Neutrophil (primary cell): Measurements from ENCODE around the gene LARGE1.

Experiments
- H3K27ac ChIP-seq: fragments of 200-600 bp; sonication (generic); 2 replicates; pipeline ENCODE4 v1.5.1; 2016; ENCODE audit warnings: mild to moderate bottlenecking, moderate library complexity
- H3K27me3 ChIP-seq: fragments of 200-600 bp; sonication (generic); 2 replicates; pipeline ENCODE4 v1.6.0; 2016; ENCODE audit warnings: mild to moderate bottlenecking
- H3K36me3 ChIP-seq: fragments of 200-600 bp; sonication (generic); 2 replicates; pipeline ENCODE4 v1.5.1; 2017
- H3K4me1 ChIP-seq, 2 experiments: fragments of 200-600 bp in 1 of 2; sonication (generic) in 1 of 2; 1 replicate in 1 of 2; 2 replicates in 1 of 2; pipeline versions ENCODE4 v1.5.1 to v1.6.1; 2013 to 2016; ENCODE audit warnings: low read depth in 1 of 2, low read length in 1 of 2, mild to moderate bottlenecking in 1 of 2, moderate library complexity in 1 of 2; ENCODE audit not compliant: control insufficient read depth in 1 of 2, insufficient read depth in 1 of 2
- H3K4me3 ChIP-seq, 2 experiments: fragments of 200-600 bp in 1 of 2; sonication (generic) in 1 of 2; 1 replicate in 1 of 2; 2 replicates in 1 of 2; pipeline ENCODE4 v1.5.1; 2013 to 2016; ENCODE audit warnings: low read depth in 1 of 2, low read length in 1 of 2, mild to moderate bottlenecking in 1 of 2, moderate library complexity in 1 of 2
- H3K9me3 ChIP-seq: fragments of 200-600 bp; sonication (generic); 2 replicates; pipeline ENCODE4 v1.5.1; 2016
- TF ChIP-seq, protein P1 (sequence below): fragments of 200-600 bp; sonication (generic); IDR thresholded peaks from 2 replicates; pipeline ENCODE4 v1.5.1; 2016; ENCODE audit warnings: antibody characterized with exemption

Gene LARGE1

DNA sequence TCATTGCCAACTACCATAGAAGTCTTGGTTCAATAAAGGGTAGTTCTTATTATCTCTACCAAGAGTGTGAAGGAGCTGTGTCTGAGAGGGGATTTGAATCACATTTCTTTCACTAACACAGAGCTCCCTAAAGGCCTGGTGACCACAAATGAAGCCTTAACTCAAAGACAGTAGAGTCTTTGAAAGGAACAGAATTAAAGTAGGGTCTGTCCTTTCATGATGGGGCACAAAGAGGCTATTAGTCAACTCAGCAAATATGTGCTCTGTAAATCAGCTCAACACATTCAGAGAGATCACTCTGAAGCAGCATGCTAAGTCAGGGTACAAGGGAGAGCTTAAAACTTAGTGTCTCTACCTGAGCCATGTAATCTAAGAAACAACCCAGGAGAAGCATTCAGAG is 649.7 kb downstream of the LARGE1 start:
- Histone ChIP-seq H3K36me3 (no peaks in the 10 kb centered on the region), H3K4me1 (no peaks in the 10 kb centered on the region), H3K27me3 (no peaks in the 10 kb centered on the region), H3K27ac (no peak overlapping the region), H3K9me3 (no peaks in the 10 kb centered on the region), H3K4me3 (no peak overlapping the region)
- TF ChIP-seq, protein P1, sequence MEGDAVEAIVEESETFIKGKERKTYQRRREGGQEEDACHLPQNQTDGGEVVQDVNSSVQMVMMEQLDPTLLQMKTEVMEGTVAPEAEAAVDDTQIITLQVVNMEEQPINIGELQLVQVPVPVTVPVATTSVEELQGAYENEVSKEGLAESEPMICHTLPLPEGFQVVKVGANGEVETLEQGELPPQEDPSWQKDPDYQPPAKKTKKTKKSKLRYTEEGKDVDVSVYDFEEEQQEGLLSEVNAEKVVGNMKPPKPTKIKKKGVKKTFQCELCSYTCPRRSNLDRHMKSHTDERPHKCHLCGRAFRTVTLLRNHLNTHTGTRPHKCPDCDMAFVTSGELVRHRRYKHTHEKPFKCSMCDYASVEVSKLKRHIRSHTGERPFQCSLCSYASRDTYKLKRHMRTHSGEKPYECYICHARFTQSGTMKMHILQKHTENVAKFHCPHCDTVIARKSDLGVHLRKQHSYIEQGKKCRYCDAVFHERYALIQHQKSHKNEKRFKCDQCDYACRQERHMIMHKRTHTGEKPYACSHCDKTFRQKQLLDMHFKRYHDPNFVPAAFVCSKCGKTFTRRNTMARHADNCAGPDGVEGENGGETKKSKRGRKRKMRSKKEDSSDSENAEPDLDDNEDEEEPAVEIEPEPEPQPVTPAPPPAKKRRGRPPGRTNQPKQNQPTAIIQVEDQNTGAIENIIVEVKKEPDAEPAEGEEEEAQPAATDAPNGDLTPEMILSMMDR, result no peak

DNA sequence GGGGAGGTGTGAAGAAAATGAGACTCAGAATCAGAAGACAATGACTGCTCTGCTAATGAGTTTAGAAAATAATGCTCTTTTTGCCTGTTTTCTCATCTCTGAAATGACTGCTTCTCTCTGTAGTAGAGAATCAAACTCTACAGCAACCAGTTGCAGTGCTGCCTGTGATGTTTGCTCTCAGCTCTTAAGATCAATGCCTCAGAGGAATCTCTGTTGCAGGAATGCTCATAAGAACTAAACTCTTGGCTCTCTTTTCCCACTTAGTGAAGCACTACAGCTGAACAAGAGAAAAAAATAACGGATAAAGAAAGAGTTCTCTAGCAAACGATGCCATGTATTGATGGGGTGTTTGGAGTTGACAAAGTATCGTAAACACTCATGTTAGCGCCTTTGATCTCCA is 658.6 kb downstream of the LARGE1 start:
- H3K36me3 ChIP-seq, result no peaks in the 10 kb centered on the region
- TF ChIP-seq, protein P1, result no peak
- no peaks in the 10 kb centered on the region for H3K9me3 ChIP-seq
- no peaks in the 10 kb centered on the region for H3K4me1 ChIP-seq
- no peaks in the 10 kb centered on the region for H3K27me3 ChIP-seq
- H3K4me3 ChIP-seq, result no peak overlapping the region
- no peak overlapping the region for H3K27ac ChIP-seq

DNA sequence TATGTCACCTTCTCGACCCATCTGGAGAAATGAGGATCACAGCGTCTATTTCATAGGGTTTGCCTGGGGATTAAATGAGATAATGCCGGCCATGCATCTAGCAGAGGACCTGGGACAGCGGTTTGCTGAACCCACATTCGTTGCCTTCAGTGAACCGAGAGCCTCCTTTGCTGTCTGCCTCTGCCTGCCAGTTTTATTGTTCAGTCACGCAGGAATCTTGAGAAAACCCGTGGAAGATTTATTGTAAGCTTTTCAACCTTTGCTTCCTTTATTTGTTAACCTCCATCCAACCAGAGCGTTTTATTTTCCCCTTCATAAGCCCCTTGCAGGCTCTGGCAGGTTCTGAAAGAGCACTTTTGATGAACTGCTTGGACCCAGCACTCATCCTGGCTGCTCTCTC is 659.8 kb downstream of the LARGE1 start:
- Histone ChIP-seq H3K27ac (no peak overlapping the region), H3K36me3 (no peaks in the 10 kb centered on the region), H3K9me3 (no peaks in the 10 kb centered on the region), H3K4me1 (no peaks in the 10 kb centered on the region), H3K4me3 (no peak overlapping the region), H3K27me3 (no peaks in the 10 kb centered on the region)
- TF ChIP-seq, protein P1, result no peak

DNA sequence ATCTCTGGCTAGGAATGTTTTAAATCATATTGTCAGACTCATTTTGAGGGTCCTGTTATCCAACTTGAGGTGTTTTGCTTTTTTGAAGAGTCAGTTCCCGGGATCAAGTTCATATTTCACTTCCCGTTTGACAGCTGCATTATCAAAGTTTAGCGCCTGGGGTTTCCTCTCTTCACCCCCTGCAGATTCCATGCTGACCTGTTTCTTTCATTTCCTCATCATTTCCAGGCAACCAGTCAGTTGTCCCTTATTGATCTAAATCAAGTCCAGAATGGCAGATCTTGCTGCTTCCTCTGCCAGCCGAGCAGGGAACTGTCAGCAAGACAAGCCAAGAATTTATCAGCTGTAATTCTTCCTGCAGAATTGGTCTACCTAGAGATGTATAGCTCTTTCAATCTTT is 664.5 kb downstream of the LARGE1 start:
- H3K9me3 ChIP-seq, result no peaks in the 10 kb centered on the region
- H3K27ac ChIP-seq, result no peak overlapping the region
- no peaks in the 10 kb centered on the region for H3K27me3 ChIP-seq
- H3K4me3 ChIP-seq, result no peak overlapping the region
- TF ChIP-seq, protein P1, result no peak
- no peaks in the 10 kb centered on the region for H3K36me3 ChIP-seq
- no peaks in the 10 kb centered on the region for H3K4me1 ChIP-seq

DNA sequence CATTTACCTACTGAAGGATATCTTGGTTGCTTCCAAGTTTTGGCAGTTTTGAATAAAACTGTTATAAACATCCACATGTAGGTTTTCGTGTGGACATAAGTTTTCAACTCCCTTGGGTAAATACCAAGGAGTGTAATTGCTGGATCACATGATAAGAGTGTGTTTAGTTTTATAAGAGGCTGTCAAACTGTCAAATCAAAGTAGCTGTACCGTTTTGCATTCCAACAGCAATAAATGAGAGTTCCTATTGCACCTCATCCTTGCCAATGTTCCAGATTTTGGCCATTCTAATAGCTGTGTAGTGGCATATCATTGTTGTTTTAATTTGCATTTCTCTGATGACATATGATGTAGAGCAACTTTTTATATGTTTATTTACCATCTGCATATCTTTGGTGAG is 671.3 kb downstream of the LARGE1 start:
- H3K27me3 ChIP-seq, result no peaks in the 10 kb centered on the region
- no peaks in the 10 kb centered on the region for H3K4me1 ChIP-seq
- no peaks in the 10 kb centered on the region for H3K36me3 ChIP-seq
- H3K9me3 ChIP-seq, result no peaks in the 10 kb centered on the region
- TF ChIP-seq, protein P1, result no peak
- H3K4me3 ChIP-seq, result no peak overlapping the region
- H3K27ac ChIP-seq, result no peak overlapping the region

DNA sequence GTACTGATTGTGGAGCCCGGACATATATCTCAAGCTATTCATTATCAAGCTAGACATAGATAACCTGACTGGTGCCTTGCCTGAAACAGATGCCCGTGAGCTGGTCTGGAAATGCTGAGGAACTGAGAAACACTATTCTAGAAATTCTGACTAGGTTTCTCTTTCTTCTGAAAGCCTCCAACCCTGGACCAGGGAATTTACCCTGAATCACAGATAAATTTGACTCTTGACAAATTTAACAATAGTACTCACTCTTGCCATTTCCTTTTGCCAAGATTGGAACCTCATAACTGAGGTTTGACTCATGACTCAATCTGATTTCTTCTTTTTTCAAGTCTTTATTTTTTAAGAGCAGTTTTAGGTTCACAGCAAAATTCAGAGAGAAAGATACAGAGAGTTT is 672.5 kb downstream of the LARGE1 start:
- Histone ChIP-seq H3K27me3 (no peaks in the 10 kb centered on the region), H3K4me3 (no peak overlapping the region), H3K27ac (no peak overlapping the region), H3K36me3 (no peaks in the 10 kb centered on the region), H3K9me3 (no peaks in the 10 kb centered on the region), H3K4me1 (no peaks in the 10 kb centered on the region)
- TF ChIP-seq, protein P1, result no peak
